GM12874 (cell line): ENCODE data around the gene SLC6A7.

Experiments used
- TF ChIP-seq, protein P1 (sequence below): IDR thresholded peaks from 2 replicates; pipeline ENCODE4 v1.5.1; 2011; ENCODE audit warnings: low read depth, mild to moderate bottlenecking, control low read depth, low read length, moderate library complexity; ENCODE audit not compliant: insufficient read depth

The SLC6A7 gene

DNA sequence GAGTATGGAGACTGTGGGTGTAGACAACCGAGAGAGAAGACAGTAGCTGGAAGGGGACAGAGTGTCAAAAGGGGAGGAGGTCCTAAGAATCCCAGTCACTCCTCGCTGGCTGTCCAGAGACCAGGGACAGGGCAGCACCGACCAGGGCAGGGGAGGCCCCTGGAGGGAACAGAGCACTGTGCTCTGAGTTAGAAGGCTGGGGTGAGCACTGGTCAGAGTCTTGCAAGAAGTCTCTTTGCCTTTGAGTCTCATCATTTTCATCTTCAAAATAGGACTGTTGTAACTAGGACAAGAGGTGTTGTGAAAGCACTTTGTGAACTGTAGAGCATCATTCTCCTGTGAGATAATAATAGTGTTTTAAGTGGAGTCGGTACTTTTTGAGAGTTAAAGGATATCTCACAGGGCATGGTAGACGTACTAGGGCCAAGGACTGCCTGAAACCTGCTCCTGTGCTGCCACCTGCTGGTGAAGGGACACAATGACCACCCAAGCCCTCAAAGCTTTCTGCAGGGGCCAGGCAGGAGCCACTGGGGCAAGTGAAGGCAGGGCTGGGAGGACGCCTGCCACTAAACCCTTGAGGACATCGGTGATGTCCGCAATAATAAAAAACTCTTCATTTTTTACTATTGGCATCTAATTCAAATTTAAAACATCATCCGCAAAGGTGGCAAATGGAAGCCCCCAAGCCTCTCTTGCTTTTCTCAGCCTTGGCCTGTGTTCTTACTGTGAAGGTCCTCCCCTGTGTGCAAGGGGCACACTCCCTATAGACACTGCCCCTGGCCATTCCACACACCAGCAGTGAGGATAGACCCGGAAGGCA lies 28.2 kb downstream of the SLC6A7 start:
- TF ChIP-seq, protein P1, sequence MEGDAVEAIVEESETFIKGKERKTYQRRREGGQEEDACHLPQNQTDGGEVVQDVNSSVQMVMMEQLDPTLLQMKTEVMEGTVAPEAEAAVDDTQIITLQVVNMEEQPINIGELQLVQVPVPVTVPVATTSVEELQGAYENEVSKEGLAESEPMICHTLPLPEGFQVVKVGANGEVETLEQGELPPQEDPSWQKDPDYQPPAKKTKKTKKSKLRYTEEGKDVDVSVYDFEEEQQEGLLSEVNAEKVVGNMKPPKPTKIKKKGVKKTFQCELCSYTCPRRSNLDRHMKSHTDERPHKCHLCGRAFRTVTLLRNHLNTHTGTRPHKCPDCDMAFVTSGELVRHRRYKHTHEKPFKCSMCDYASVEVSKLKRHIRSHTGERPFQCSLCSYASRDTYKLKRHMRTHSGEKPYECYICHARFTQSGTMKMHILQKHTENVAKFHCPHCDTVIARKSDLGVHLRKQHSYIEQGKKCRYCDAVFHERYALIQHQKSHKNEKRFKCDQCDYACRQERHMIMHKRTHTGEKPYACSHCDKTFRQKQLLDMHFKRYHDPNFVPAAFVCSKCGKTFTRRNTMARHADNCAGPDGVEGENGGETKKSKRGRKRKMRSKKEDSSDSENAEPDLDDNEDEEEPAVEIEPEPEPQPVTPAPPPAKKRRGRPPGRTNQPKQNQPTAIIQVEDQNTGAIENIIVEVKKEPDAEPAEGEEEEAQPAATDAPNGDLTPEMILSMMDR = peak; percentile 88

DNA sequence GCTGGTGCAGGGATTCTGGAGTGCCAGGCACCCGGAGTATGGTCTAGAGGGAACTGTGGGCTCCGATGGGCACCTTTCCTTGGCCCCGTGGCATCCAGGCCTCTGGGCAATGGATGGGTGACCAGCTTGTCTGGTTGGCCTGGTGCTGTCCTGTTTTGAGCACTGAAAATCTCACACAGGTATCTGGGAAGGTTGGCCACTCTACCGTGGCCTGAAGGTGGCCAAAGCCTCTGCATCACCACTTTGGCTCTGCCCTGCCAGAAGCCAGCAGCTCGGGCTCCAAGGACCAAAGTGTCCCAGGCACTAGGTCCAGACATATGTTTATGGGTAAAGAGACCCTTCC lies 28.8 kb downstream of the SLC6A7 start:
- TF ChIP-seq, protein P1 = no peak

DNA sequence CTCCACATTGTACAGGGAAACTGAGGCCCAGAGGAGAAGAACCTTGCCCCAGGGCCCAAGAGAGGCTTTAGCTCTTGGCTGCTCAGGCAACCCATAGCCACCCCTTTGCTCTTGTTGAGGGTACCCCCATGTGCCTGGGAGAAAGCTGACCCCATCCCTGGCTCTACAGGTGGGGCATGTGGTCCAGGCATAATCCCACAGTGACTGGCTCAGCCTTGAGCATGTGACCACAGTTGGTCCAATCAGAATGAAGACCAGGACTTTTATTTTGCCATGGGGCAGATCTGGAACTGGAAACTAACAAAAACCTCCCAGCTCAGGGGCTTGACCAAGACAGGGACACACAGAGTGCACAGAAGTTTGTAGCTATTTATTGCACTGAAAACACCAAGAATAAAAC lies 29.3 kb downstream of the SLC6A7 start:
- TF ChIP-seq, protein P1 = no peak

DNA sequence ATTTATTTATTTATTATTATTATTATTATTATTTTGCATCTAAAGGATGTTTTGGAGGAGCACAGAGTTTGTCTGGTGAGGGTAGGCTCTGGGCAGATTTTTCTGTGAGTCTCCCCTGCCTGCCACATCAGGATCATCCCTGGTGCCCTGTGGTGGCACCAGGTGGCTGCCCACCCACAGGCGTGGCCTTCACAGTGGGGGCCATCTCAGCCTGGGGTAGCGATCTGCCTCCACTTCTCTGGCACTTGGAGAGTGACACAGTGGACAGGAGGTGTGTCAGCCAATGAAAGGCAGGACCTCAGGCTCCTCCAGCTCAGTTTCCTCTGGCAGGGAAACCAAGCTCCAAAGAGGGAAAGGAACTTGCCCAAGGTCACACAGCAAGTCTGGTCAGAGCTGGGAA lies 30.0 kb downstream of the SLC6A7 start:
- TF ChIP-seq, protein P1 = no peak

DNA sequence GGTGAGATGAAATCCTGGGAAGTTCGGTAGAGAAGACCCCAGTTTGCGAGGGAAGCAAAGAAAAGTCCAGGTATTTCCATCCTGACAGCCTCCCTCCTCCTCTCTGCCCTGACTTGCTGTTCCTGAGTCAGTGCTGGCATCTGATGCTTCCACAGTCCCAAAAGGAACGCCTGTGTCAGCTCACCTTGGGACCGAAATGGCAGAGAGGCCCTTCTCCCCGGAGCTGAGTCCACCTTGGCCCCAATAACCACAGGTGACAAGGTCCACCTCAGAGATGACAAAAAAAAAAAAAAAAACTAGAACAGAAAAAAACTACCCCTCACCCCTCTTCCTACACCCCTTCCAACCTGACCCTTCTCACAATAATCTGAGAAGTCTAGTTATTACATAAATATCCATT lies 31.6 kb downstream of the SLC6A7 start:
- TF ChIP-seq, protein P1 = no peak

DNA sequence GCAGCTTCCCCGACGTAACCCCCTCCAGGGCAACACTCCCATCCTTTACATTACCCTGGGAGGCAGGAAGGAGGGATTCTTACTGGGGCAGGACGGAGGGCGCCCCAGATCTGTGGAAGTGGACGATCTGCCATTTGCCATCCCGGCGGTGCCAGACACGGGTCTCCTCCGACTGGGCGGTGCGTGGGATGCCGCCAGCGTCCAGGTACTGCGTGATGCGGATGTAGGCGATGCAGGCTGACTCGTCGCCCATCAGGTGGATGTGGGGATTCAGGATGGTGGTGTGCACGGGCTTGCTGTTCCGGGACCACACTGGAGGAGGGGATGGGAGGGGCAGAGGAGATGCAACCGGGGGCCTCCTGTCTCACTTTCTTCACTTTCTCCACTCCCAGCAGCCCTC lies 33.0 kb downstream of the SLC6A7 start:
- TF ChIP-seq, protein P1 = no peak

DNA sequence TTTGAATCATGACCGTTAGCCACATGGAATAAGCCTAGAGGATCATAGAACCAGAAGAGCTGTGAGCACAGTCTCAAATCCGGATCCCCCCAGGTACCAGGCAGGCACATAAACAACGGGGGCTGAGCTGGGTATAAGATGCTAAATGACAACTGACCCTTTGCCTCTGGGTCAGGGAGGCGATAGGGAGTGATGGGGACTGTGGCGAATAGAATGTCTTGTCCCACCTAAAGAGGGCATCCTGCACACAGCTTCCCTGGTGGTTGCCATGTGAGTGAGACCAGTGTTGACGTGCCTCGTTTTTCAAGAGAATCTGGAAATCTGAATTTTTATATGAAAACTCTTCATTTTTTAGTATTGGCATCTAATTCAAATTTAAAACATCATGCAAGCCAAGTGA lies 33.6 kb downstream of the SLC6A7 start:
- TF ChIP-seq, protein P1 = no peak
